ENCODE data around the gene SFXN5.

Gene SFXN5

DNA sequence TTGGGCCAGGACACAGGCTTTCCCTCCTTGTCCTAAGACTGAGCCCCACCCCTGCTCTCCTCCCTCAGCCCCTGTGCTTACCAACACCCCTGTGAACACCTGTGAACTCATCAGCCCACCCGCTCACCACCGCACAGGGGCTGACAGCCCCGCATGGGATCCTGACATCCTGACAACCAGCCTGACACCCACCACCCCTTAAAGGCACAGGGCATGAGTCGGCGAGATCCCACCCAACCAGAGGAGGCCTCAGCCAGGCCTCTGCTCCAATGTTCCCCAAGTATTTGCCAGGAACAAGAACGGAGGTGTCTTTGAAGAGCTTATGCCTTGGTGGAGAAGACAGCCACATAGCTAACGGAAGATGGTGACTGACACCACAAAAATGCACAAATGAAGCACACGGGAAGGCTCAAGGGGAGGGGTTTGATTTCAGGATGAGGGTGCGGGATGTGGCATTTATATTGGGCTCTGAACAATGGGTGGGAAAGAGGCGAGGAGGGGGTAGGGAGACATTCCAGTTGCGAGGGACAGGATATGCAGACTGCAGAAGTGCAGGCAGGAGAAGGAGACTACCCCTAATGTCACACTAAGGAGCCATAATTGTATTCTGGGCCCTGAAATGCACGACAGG lies 30.2 kb upstream of the SFXN5 start:
- no peak for FAIRE-seq
- no peak for DNase-seq (ENCODE audit: low spot score)

DNA sequence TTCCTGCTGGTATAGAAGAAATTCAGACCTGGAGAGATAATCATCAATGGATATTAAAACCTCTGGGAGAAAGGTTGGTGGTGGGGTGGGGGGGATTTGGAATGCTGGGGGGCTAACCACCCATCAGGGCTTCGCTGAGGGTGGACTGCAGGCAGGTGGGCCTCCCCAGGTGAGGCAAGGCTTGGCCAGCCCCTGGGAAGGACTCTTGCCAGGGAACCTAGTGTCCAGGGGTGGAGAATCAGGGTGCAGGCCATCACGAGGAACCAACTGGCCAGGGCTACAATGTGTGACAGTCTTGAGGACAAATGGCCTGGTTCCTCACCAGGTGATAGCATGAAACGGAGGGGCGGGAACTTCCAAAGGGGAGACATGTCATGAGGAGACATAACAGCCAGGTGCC lies 29.4 kb upstream of the SFXN5 start:
- FAIRE-seq = no peak

GRCh38 chr2:73099486-73099885 lies 28.0 kb upstream of the SFXN5 start:
- FAIRE-seq (no peak), DNase-seq (ENCODE audit: low spot score) (no peak)

More for the DNA sequence above, 29.4 kb upstream of the SFXN5 start:
- no peak for DNase-seq (ENCODE audit: low spot score)

DNA sequence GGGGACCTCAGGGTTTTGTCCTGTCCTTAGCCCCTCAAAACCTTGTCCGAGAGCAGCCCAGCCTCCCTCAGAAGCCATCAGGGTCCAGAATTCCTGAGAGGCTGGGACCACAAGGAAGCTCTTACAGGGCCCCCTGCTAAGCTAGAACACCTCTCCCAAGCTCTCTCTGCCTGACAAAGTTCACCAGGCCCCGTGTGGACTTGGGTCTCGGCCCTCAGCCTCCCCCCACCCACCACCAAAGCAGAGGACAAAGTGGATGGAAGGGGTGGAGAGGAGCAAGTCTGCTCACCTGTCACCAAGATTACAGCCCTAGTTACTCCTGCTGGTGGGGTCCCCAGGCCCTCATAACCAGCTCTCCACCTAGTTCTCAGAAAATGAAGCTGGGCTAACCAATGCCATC lies 24.4 kb upstream of the SFXN5 start:
- FAIRE-seq (no peak), DNase-seq (ENCODE audit: low spot score) (no peak)

- DNase-seq (ENCODE audit: low spot score) (peak; percentile 41), FAIRE-seq (peak; percentile 23)
These were observed 22.2 kb upstream of the SFXN5 start for GRCh38 chr2:73093601-73094218.

- no peak for FAIRE-seq
- no peak for DNase-seq (ENCODE audit: low spot score)
These were observed 20.8 kb upstream of the SFXN5 start for GRCh38 chr2:73092146-73092783.

GRCh38 chr2:73091696-73092095 lies 20.2 kb upstream of the SFXN5 start:
- FAIRE-seq (no peak), DNase-seq (ENCODE audit: low spot score) (no peak)

- DNase-seq (ENCODE audit: low spot score) = peak; percentile 95
- FAIRE-seq = peak; percentile 86
These were observed 19.7 kb upstream of the SFXN5 start for GRCh38 chr2:73091164-73091563.

DNA sequence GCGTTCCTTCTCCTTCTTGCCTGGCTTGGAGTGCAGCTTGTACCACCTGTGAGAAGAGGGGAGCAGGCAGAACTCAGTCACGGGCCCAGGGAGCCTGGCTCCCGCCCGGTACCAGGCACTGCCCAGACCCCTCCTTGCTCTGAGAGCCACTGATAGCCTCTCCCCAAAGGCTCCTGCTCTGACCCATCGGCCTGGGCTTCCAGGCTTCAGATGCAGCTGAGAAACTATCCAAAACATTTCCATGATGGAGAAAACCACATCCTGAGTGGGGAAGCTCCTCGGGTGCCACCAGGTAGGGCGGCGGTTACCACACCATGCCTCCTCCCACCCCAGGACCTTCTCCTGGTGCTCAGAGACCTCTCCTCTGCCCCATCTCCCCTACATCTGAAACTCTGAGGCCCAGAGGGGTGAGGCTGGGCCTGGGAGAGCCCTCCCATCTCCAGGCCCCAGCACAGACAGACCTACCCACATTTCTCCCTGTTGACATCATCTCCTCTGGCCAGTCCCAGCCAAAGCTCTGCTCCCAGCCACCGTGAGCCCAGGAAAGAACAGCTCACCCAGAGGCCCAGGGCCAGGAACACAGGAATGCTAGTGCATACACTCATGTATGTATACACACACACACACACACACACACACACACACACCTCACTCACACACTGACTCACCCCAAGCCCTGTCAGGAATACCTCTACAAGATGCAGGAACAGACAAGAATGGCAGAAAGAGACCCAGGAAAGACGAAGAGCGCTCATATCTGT lies 17.9 kb upstream of the SFXN5 start:
- peak; percentile 95 for DNase-seq (ENCODE audit: low spot score)
- peak; percentile 77 for FAIRE-seq

GRCh38 chr2:73088703-73089102 lies 17.2 kb upstream of the SFXN5 start:
- FAIRE-seq (no peak), DNase-seq (ENCODE audit: low spot score) (no peak)

GRCh38 chr2:73088211-73088610 lies 16.7 kb upstream of the SFXN5 start:
- no peak for FAIRE-seq
- DNase-seq (ENCODE audit: low spot score) = no peak

GRCh38 chr2:73087311-73087710 lies 15.8 kb upstream of the SFXN5 start:
- DNase-seq (ENCODE audit: low spot score) (no peak), FAIRE-seq (no peak)

DNA sequence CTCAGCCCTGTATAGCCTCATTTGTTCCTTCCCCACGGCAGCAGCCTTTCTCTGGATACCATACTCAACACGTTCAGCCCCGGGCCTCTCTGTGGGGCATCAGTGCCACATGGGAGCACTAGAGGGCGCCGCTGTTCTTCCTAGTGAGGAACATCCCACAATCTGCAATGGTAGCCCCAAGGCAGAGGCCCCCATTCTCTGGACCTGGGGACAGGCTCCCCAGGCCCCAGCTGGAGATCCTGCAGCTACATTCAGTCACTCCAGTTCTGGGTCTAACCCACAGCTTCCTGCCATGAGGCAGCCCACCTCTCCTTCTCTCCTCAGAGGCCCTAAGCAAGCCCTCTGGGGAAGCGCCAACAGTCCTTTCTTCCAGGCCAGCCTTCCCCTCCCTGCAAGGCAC lies 14.2 kb upstream of the SFXN5 start:
- FAIRE-seq = no peak
- DNase-seq (ENCODE audit: low spot score) = peak; percentile 46

GRCh38 chr2:73084971-73085370 lies 13.5 kb upstream of the SFXN5 start:
- DNase-seq (ENCODE audit: low spot score) = peak; percentile 92

GRCh38 chr2:73083886-73084800 lies 12.6 kb upstream of the SFXN5 start:
- FAIRE-seq (no peak), DNase-seq (ENCODE audit: low spot score) (no peak)

More at GRCh38 chr2:73084971-73085370, 13.5 kb upstream of the SFXN5 start:
- FAIRE-seq = peak; percentile 88

DNA sequence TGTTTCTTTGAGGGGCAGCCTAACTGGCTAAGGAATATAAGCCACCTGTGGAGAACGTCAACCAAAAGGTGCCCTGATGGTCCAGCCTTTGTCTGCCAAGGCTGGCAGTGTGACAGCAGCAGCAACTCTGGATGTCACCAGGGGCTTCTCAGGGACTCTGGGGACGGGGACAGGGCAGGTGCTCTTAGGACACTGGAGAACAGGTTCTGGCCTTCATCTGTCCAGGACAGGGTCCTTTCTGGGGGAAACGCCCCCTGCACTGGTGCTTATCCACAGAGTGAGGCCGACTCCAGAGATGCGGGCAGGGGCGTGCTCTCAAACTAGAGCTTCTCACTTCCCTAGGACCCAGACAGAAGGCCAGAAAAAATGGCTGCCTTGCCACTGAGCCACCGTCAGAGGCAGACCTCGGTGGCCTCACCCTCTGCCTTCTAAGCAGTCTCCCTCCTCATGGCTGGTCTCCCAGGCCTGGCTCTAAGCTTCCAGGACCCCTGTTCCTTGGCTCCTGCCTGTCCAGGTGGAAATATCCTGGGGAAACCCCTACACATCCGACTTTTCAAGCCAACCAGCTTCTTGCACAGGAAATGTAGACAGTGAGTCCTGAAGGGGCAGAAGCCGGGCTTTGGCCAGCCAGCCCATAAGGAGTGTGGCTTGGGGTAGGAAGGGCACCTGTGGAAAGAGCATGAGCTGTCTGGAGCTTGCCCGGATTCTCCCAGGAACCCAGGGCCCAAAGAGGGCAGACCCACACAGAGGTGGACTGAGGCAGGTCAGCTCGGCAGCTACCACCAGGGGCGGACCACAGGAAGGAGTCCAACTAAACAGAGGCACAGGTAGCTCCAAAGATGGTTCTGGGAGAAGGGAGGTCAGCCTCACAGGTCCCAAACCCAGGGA lies 11.3 kb upstream of the SFXN5 start:
- DNase-seq (ENCODE audit: low spot score) = no peak
- no peak for FAIRE-seq

DNA sequence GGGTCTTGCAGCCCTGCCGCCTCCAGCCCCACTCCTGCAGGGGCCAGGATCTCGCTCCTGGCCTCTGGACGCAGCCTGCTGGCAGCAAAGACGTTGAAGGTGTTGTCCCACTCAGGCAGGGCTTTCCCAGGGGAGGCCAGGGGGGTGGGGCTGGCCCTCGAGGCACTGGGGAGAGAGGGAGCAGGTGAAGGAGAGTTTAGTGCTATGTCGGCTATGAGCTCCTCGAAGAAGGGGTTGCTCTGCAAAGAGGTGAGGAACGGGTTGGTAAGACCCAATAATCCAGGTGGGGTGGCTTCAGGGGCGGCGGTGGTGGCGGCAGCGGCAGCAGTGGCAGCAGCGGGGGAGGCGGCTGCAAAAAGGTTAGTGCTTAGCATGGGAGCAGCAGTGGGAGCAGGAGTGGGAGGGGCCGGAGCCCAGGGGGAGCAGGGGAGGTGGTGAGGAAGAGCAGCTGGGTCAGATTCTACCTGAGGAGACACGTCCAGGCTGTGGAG lies 9.7 kb upstream of the SFXN5 start:
- no peak for DNase-seq (ENCODE audit: low spot score)
- FAIRE-seq = no peak

DNA sequence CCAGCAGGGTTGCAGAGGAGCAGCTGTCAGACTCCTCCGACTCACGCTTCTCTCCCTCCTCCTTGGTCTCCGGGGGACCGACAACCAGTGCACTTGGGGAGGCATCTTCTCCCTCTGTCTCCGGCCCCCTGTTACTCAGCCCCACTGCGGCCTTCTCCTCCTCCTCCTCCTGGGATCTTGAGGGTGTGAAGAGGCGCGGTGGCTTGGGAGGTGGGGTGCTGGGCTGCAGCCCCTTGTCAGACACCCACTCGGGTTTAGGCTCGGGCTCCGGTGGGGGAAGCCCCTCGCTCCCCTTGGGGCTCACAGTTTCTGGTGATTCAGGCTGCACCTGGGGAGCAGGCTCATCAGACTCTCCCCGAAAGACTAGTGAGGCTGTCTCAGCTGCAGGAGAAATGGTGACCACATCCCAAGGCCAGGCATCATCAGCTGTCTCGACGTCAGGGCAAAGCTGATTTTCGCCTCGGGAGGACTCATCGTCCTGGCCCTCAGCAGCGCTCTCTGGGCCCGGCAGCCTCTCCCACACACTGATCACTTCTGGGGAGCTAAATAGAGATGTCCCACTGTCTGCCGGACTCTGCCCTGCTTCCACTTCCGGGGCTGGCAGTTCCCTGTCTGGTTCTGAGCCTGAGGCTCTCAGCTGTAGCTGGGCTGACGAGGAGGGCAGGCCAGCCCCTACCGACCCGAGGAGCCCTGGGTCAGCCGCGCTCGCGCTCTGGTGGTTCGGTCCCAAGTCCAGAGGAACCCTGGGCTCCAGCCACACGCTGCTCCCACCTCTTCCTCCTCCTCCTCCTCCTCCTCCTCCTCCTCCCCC lies 9.0 kb upstream of the SFXN5 start:
- FAIRE-seq = no peak
- DNase-seq (ENCODE audit: low spot score) = no peak

- no peak for FAIRE-seq
- DNase-seq (ENCODE audit: low spot score) = no peak
These were observed 8.1 kb upstream of the SFXN5 start for GRCh38 chr2:73079636-73080035.
